CD4-positive, alpha-beta T cell treated with Interleukin-15 for 4 hours (primary cell): ENCODE data around the gene TPBGL.
A peak's percentile ranks its signal among the peaks of the same experiment; 100 is the strongest.

Source experiments
- DNase-seq: peaks from one replicate; pipeline ENCODE4 v3.0.0-alpha.2; 2020; ENCODE audit warnings: low spot score

The TPBGL gene

GRCh38 chr11:75246006-75246670, 5.6 kb downstream of the TPBGL start:
- no peak for DNase-seq

GRCh38 chr11:75246671-75247350, 6.2 kb downstream of the TPBGL start:
- DNase-seq, result no peak

DNA sequence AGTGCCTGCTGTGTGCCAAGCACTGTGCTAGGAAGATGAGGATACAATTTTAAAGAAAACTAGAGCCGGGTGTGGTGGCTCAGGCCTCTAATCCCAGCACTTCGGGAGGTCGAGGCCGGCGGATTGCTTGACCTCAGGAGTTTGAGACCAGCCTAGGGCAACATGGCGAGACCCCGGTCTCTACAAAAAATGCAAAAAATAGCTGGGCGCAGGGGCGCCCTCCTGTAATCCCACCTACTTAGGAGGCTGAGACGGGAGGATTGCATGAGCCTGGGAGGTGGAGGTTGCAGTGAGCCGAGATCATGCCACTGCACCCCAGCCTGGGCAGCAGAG, 8.3 kb downstream of the TPBGL start:
- DNase-seq, result no peak

GRCh38 chr11:75249704-75250103, 9.1 kb downstream of the TPBGL start:
- no peak for DNase-seq

GRCh38 chr11:75254326-75254725, 13.8 kb downstream of the TPBGL start:
- DNase-seq, result no peak

DNA sequence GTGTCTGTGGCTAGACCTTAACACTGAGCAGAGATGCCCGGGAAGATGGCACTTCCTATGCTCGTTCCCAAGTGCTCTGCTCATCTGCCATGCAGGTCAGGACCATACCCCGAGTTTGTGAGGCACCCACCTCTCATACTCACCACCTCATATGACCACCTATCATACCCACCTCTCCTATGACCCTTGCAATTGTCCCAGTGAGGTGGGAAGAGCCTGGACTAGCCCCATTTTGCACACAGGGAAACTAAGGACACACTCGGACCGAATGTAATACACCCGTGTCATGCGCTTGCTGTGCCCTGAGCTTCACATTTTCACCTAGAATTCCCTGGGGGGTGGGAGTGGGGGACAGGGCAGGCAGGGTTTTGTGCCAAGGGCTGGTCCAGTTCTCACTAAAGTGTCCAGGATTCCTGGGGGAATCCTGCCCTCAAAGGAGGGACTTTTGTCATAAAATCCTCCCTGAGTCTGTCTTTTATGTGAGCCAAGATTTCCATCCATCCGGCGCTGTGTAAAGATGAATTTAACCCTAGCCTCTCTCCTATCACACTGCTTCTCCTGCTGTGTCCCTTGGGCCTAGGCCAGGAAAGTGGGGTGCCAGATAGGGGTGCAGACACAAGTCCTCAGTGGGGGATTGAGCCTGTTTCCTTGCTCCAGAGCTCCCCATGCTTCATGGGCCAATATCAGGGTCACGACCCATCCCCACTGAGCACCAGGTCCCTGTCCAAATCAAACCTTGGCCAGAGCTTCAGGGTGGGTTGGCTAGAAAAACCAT, 20.0 kb downstream of the TPBGL start:
- DNase-seq, result no peak

- no peak for DNase-seq
Measured at GRCh38 chr11:75261902-75262361, 21.4 kb downstream of the TPBGL start.

GRCh38 chr11:75262436-75262835, 21.9 kb downstream of the TPBGL start:
- no peak for DNase-seq

DNA sequence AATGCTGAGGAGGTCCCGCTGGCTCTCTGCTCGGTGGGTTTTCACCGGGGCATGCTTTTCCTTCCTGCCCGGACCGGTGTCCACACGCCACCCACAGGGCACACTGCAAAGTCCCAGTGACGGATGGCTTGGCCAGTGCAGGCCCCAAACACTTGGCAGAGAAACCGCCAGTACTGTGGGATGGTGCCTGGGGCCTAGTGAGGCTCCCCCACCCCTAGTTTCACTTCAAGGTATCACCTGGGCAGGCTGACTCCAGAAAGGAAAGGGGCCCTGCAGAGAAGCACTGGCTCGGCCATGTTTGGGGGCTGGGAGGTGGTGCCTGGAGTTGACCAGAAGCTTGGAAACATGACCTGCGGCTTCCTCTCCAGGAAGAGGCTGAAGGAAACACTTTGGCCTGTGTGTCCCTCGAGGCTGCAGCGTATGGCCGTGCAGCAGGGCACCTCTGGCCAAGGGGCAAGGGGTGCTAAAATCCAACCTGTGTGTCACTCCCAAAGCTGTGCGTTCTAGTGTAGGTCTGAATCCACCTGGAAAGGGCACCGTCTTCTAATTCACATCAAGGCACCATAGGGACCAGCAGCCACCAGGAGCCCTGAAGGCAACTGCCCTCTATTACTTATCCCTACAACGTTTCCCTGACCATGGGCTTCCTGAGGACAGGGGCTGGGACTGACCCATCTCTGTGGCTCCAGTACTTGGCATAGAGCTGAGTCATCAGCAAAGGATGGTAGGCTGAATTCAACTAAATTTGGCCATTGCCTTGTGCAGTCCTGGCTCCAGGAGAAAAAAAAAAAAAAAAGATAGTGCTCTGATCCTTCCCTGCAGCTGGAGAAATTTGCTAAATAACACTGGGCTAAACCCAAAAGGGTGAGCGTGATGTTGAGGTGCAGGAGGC, 22.6 kb downstream of the TPBGL start:
- DNase-seq, result no peak

- DNase-seq, result peak; percentile 14
Measured at GRCh38 chr11:75263944-75264349, 23.4 kb downstream of the TPBGL start.

DNA sequence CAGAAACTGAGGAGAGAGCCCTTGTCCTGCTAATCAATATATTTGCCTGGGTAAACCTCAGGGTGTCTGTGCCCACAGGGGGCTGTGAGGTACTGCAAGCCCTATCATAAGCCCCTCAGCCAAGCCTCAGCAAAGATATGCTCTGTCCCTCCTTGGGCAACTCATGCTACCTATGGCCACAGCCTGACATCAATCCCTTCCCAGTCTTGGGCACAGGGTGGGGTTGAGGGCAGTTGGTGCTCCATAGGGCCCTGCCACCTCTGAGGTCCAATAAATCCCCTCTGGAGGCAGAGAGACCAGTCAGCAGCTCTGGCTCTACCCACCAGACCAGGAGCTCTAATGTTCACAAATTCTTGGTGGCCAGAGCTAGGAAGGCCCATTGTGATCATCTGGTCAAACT, 23.8 kb downstream of the TPBGL start:
- DNase-seq, result no peak

- no peak for DNase-seq
Measured at GRCh38 chr11:75264971-75265370, 24.4 kb downstream of the TPBGL start.

DNA sequence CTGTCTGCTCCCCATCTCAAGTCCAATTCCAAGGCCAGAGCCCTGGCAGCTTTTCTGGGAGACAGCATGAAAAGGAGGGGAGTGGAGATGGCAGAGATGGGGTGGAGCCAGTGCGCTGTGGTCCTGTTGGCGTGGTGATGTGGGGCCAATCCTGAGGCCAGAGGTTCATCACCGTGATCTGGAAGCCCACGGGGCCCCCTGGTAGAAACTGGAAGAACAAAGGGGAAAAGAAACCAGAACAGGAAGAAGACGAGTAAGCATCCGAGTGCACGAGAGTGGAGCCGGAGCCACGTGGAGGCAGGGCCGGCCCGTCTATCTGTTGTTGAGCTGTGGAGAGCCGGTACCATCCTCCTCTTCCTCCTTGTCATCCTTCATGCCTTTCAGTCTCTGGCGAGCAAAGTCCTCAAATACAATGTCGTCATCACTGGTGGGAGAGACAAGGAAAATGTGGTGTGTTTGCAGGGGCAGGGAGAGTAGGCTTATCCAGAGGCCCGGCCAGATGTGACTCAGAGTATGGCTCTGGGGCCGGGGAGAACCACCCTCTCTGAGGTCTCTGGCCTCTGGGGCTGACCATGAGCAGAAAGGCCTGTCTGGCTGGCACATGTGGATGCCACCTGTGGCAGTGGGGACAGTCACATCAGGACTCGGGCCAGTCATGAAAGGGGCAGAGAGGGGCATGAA, 25.4 kb downstream of the TPBGL start:
- DNase-seq, result no peak

- DNase-seq, result no peak
Measured at GRCh38 chr11:75267171-75267970, 26.8 kb downstream of the TPBGL start.

- no peak for DNase-seq
Measured at GRCh38 chr11:75268626-75269366, 28.2 kb downstream of the TPBGL start.

GRCh38 chr11:75269367-75269660, 28.7 kb downstream of the TPBGL start:
- DNase-seq, result no peak

GRCh38 chr11:75269896-75270295, 29.3 kb downstream of the TPBGL start:
- no peak for DNase-seq

GRCh38 chr11:75270896-75271418, 30.4 kb downstream of the TPBGL start:
- peak; percentile 37 for DNase-seq

DNA sequence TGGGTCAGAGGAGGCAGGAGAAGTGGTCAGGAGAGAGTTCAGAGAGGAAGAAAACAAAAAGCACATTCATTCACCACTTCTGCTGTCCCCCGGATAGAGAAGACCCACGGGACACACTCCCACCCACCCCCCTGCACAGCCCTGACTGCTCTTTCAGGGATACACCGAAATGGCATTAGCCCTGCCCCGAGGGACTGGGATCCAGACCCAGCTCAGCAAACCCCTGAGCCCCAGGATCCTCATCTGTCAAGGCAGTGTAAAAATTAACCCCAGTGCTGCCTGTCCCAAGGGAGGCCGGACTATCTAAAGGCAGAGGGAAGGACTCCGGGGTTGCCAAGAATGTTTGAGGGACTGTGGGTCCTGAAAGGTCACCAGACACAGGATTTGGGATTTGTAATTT, 31.2 kb downstream of the TPBGL start:
- no peak for DNase-seq

- no peak for DNase-seq
Measured at GRCh38 chr11:75272391-75272790, 31.8 kb downstream of the TPBGL start.
